Measurements from ENCODE around the gene CLTCL1.
"Not testable (repeated sequence)": the region's sequence is repeated elsewhere in the genome, so short reads cannot be mapped to it uniquely, and the experiment has no call there.

Gene CLTCL1

DNA sequence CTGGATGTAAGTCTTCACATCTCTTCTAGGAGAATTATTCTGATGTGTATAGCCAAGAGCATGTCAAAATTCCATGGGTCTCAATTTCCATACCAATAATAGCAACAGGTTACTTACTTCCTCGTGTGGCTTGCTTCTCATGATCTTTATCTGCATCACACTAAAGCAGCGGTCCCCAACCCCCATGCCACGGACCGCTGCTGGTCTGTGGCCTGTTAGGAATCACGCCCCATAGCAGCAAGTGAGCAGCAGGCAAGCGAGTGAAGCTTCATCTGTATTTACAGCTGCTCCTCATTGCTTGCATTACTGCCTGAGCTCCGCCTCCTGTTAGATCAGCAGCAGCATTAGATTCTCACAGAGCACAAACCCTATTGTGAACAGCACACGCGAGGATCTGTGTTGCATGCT, 84.1 kb downstream of the CLTCL1 start:
- Histone ChIP-seq H3K27ac (ENCODE audit: low read length) (no peak overlapping the region), H3K4me3 (ENCODE audit: low read length in 2 of 2) (no peak overlapping the region), H3K4me1 (ENCODE audit: control insufficient read depth, insufficient read depth, low read length) (no peaks in the 10 kb centered on the region), H3K27me3 (ENCODE audit: control insufficient read depth in 1 of 2, insufficient read depth in 2 of 2, low read length in 2 of 2) (no peaks in the 10 kb centered on the region), H3K36me3 (ENCODE audit: control insufficient read depth in 2 of 2, insufficient read depth in 2 of 2, low read length in 2 of 2) (peaks cover 7 to 9% of the 10 kb centered on the region in 2 donors), H3K9ac (ENCODE audit: low read length in 2 of 2) (no peak overlapping the region), H3K9me3 (ENCODE audit: control insufficient read depth in 2 of 2, low read length in 2 of 2) (no peaks in the 10 kb centered on the region)

- no peaks in the 10 kb centered on the region for H3K9me3 ChIP-seq (ENCODE audit: control insufficient read depth in 2 of 2, low read length in 2 of 2)
- no peaks in the 10 kb centered on the region for H3K4me1 ChIP-seq (ENCODE audit: control insufficient read depth, insufficient read depth, low read length)
- H3K27ac ChIP-seq (ENCODE audit: low read length) = no peak overlapping the region
- H3K36me3 ChIP-seq (ENCODE audit: control insufficient read depth in 2 of 2, insufficient read depth in 2 of 2, low read length in 2 of 2) = peaks cover 7 to 9% of the 10 kb centered on the region in 2 donors
- no peaks in the 10 kb centered on the region for H3K27me3 ChIP-seq (ENCODE audit: control insufficient read depth in 1 of 2, insufficient read depth in 2 of 2, low read length in 2 of 2)
- no peak overlapping the region for H3K9ac ChIP-seq (ENCODE audit: low read length in 2 of 2)
- no peak overlapping the region for H3K4me3 ChIP-seq (ENCODE audit: low read length in 2 of 2)
Observed at GRCh38 chr22:19206287-19206686, 85.2 kb downstream of the CLTCL1 start.

GRCh38 chr22:19204640-19205039, 86.9 kb downstream of the CLTCL1 start:
- Histone ChIP-seq H3K4me1 (ENCODE audit: control insufficient read depth, insufficient read depth, low read length) (no peaks in the 10 kb centered on the region), H3K4me3 (ENCODE audit: low read length in 2 of 2) (no peak overlapping the region), H3K9me3 (ENCODE audit: control insufficient read depth in 2 of 2, low read length in 2 of 2) (no peaks in the 10 kb centered on the region), H3K36me3 (ENCODE audit: control insufficient read depth in 2 of 2, insufficient read depth in 2 of 2, low read length in 2 of 2) (peaks cover 5 to 7% of the 10 kb centered on the region in 2 donors), H3K9ac (ENCODE audit: low read length in 2 of 2) (no peak overlapping the region), H3K27ac (ENCODE audit: low read length) (no peak overlapping the region), H3K27me3 (ENCODE audit: control insufficient read depth in 1 of 2, insufficient read depth in 2 of 2, low read length in 2 of 2) (no peaks in the 10 kb centered on the region)

- Histone ChIP-seq H3K36me3 (ENCODE audit: control insufficient read depth in 2 of 2, insufficient read depth in 2 of 2, low read length in 2 of 2) (peaks cover 4 to 8% of the 10 kb centered on the region in 2 donors), H3K4me1 (ENCODE audit: control insufficient read depth, insufficient read depth, low read length) (no peaks in the 10 kb centered on the region), H3K9me3 (ENCODE audit: control insufficient read depth in 2 of 2, low read length in 2 of 2) (no peaks in the 10 kb centered on the region), H3K27me3 (ENCODE audit: control insufficient read depth in 1 of 2, insufficient read depth in 2 of 2, low read length in 2 of 2) (no peaks in the 10 kb centered on the region), H3K27ac (ENCODE audit: low read length) (no peak overlapping the region), H3K9ac (ENCODE audit: low read length in 2 of 2) (no peak overlapping the region), H3K4me3 (ENCODE audit: low read length in 2 of 2) (no peak overlapping the region)
Observed at GRCh38 chr22:19203834-19204233, 87.7 kb downstream of the CLTCL1 start.

DNA sequence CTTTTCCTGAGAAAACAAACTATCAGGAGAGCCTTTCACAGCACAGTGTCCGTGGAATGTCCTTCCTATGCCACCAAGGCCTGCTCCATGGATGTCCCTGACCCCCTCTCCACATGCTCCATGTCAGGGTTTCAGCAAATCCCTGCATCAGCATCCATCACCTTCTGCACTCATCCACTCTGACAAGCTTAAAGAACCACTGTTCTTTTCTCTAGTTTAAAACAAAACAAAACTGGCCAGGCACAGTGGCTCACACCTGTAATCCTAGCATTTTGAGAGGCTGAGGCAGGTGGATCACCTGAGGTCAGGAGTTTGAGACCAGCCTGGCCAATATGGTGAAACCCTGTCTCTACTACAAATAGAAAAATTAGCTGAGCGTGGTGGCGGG, 88.7 kb downstream of the CLTCL1 start:
- not testable (repeated sequence) for H3K4me3 ChIP-seq (ENCODE audit: low read length in 2 of 2); H3K9me3 ChIP-seq (ENCODE audit: control insufficient read depth in 2 of 2, low read length in 2 of 2); H3K4me1 ChIP-seq (ENCODE audit: control insufficient read depth, insufficient read depth, low read length); H3K27me3 ChIP-seq (ENCODE audit: control insufficient read depth in 1 of 2, insufficient read depth in 2 of 2, low read length in 2 of 2); H3K36me3 ChIP-seq (ENCODE audit: control insufficient read depth in 2 of 2, insufficient read depth in 2 of 2, low read length in 2 of 2); H3K27ac ChIP-seq (ENCODE audit: low read length); H3K9ac ChIP-seq (ENCODE audit: low read length in 2 of 2)

DNA sequence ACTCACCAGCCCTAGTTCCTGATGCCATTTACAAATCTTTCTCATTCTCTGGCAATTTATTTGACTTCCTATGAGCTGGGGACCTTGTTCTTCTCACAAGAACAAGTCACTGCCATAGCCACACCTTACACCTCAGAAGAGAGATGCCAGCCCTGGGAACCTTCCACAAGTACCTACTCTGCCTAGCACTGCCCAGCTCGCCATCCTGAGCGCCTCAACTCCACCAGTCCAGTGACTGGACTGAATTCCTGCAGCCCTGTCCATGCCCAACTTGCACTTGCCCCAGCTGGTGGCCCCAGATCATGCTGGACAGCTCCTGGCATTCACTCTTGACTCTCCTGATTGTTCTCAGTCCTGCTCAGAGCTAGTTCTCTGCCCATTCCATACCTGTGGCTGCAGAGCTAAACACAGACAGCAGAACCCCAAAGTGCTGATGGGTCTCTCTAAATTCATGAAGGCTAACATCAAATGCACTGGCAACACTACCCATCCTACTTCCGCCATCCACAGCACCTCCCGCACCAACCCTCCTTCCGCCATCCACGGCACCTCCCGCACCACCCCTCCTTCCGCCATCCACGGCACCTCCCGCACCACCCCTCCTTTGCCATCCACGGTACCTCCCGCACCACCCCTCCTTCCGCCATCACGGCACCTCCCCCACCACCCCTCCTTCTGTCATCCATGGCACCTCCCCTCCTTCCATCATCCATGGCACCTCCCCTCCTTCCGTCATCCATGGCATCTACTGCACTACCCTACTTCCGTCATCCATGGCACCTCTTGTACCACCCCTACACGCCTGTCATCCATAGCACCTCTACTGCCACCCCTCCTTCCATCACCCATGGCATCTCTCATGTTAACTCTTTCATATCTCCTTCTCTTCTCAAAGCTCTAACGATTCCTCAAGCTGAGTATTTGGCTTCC, 89.4 kb downstream of the CLTCL1 start:
- Histone ChIP-seq H3K4me3 (ENCODE audit: low read length in 2 of 2) (no peak overlapping the region), H3K27me3 (ENCODE audit: control insufficient read depth in 1 of 2, insufficient read depth in 2 of 2, low read length in 2 of 2) (no peaks in the 10 kb centered on the region), H3K4me1 (ENCODE audit: control insufficient read depth, insufficient read depth, low read length) (no peaks in the 10 kb centered on the region), H3K36me3 (ENCODE audit: control insufficient read depth in 2 of 2, insufficient read depth in 2 of 2, low read length in 2 of 2) (peaks cover 0 to 6% of the 10 kb centered on the region in 2 donors), H3K9ac (ENCODE audit: low read length in 2 of 2) (no peak overlapping the region), H3K9me3 (ENCODE audit: control insufficient read depth in 2 of 2, low read length in 2 of 2) (no peaks in the 10 kb centered on the region), H3K27ac (ENCODE audit: low read length) (no peak overlapping the region)

- no peak overlapping the region for H3K27ac ChIP-seq (ENCODE audit: low read length)
- no peaks in the 10 kb centered on the region for H3K4me1 ChIP-seq (ENCODE audit: control insufficient read depth, insufficient read depth, low read length)
- peaks cover 0 to 8% of the 10 kb centered on the region in 2 donors for H3K36me3 ChIP-seq (ENCODE audit: control insufficient read depth in 2 of 2, insufficient read depth in 2 of 2, low read length in 2 of 2)
- no peak overlapping the region for H3K9ac ChIP-seq (ENCODE audit: low read length in 2 of 2)
- no peaks in the 10 kb centered on the region for H3K9me3 ChIP-seq (ENCODE audit: control insufficient read depth in 2 of 2, low read length in 2 of 2)
- H3K27me3 ChIP-seq (ENCODE audit: control insufficient read depth in 1 of 2, insufficient read depth in 2 of 2, low read length in 2 of 2) = no peaks in the 10 kb centered on the region
- H3K4me3 ChIP-seq (ENCODE audit: low read length in 2 of 2) = no peak overlapping the region
Observed at GRCh38 chr22:19201130-19201868, 90.2 kb downstream of the CLTCL1 start.

DNA sequence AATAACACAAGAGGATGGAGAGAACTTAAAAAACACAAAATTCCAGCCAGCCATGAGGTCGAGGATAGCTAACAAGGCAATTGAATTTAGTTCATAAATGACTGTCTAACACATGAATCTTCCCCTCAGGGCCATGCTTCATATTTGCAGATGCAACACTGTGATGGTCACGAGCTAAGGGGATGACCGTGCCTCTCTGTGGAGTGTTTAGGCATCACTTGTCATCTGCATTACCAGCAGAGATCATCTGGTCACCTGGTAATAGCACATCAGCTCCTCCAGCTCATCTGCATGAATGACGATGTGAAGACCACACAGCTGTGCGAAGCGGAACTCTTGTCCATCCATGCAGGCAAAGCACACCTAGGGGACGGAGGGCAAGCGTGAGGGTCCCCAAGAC, 92.0 kb downstream of the CLTCL1 start:
- H3K36me3 ChIP-seq (ENCODE audit: control insufficient read depth in 2 of 2, insufficient read depth in 2 of 2, low read length in 2 of 2) = peaks cover 0 to 10% of the 10 kb centered on the region in 2 donors
- no peak overlapping the region for H3K4me3 ChIP-seq (ENCODE audit: low read length in 2 of 2)
- H3K9me3 ChIP-seq (ENCODE audit: control insufficient read depth in 2 of 2, low read length in 2 of 2) = no peaks in the 10 kb centered on the region
- H3K27ac ChIP-seq (ENCODE audit: low read length) = no peak overlapping the region
- no peak overlapping the region for H3K9ac ChIP-seq (ENCODE audit: low read length in 2 of 2)
- no peaks in the 10 kb centered on the region for H3K27me3 ChIP-seq (ENCODE audit: control insufficient read depth in 1 of 2, insufficient read depth in 2 of 2, low read length in 2 of 2)
- H3K4me1 ChIP-seq (ENCODE audit: control insufficient read depth, insufficient read depth, low read length) = no peaks in the 10 kb centered on the region

- H3K9me3 ChIP-seq (ENCODE audit: control insufficient read depth in 2 of 2, low read length in 2 of 2) = no peaks in the 10 kb centered on the region
- H3K4me1 ChIP-seq (ENCODE audit: control insufficient read depth, insufficient read depth, low read length) = no peaks in the 10 kb centered on the region
- H3K4me3 ChIP-seq (ENCODE audit: low read length in 2 of 2) = no peak overlapping the region
- H3K27me3 ChIP-seq (ENCODE audit: control insufficient read depth in 1 of 2, insufficient read depth in 2 of 2, low read length in 2 of 2) = no peaks in the 10 kb centered on the region
- H3K36me3 ChIP-seq (ENCODE audit: control insufficient read depth in 2 of 2, insufficient read depth in 2 of 2, low read length in 2 of 2) = peaks cover 0 to 10% of the 10 kb centered on the region in 2 donors
- no peak overlapping the region for H3K27ac ChIP-seq (ENCODE audit: low read length)
- no peak overlapping the region for H3K9ac ChIP-seq (ENCODE audit: low read length in 2 of 2)
Observed at GRCh38 chr22:19197997-19198865, 93.3 kb downstream of the CLTCL1 start.

DNA sequence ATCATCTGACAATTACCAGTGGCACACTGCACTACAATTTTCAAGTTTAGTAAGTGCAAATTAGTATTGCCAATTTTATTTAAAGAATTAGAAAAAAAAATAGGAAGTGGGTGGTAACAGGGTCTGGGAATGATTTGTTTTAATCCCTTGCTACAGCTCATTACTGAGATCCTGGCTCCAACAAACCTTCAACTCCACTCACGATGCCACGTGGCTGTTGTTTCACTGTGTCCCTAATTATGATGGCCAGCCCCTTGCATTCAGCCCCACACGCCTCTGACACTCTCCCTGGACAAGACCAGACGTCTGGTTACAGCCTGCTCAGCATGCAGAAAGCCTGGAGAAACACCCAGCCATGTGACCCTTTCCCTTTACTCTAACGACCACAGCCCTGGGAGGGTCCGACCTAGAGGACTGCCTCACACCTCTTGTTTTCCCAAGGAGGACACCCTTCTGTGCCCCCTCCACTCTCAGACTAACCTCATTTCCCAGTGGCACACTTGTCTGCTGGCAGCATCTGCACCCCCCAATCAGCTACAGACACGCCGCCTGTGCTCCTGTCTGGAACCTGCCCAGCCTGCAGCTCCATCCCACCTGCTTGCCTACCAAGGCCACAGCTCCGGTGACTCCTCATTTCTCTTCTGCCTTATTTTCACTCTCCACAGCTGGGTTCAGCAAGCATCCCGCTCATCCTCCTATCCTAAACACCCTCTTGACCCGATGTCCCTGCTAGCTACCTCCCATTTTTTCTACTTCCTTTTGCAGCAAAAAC, 94.5 kb downstream of the CLTCL1 start:
- no peak overlapping the region for H3K9ac ChIP-seq (ENCODE audit: low read length in 2 of 2)
- H3K9me3 ChIP-seq (ENCODE audit: control insufficient read depth in 2 of 2, low read length in 2 of 2) = no peaks in the 10 kb centered on the region
- H3K27ac ChIP-seq (ENCODE audit: low read length) = no peak overlapping the region
- H3K4me1 ChIP-seq (ENCODE audit: control insufficient read depth, insufficient read depth, low read length) = no peaks in the 10 kb centered on the region
- H3K4me3 ChIP-seq (ENCODE audit: low read length in 2 of 2) = no peak overlapping the region
- H3K27me3 ChIP-seq (ENCODE audit: control insufficient read depth in 1 of 2, insufficient read depth in 2 of 2, low read length in 2 of 2) = no peaks in the 10 kb centered on the region
- peaks cover 0 to 10% of the 10 kb centered on the region in 2 donors for H3K36me3 ChIP-seq (ENCODE audit: control insufficient read depth in 2 of 2, insufficient read depth in 2 of 2, low read length in 2 of 2)
